Peyer's patch (tissue), 4 donors: Measurements from ENCODE around the gene CSMD2. TPM values are rescaled to one million over a fixed set of nuclear protein-coding genes. Genes with fewer than 3 reads are reported as not detected.

Experiments
- DNase-seq, 3 donors: peaks; one replicate each; pipeline ENCODE4 v3.0.0-alpha.2; 2017 to 2019
- H3K27ac ChIP-seq, 4 donors: fragments of 200-600 bp; sonication (generic); one replicate each; pipeline ENCODE4 v1.5.1; 2016 to 2019
- H3K27me3 ChIP-seq, 2 donors: fragments of 200-600 bp; sonication (generic); one replicate each; pipeline ENCODE4 v1.5.1; 2019
- H3K36me3 ChIP-seq, 3 donors: fragments of 200-600 bp; sonication (generic); one replicate each; pipeline ENCODE4 v1.5.1; 2016 to 2019
- H3K4me1 ChIP-seq, 4 donors: fragments of 200-600 bp; sonication (generic); one replicate each; pipeline ENCODE4 v1.5.1; 2016 to 2019
- H3K4me3 ChIP-seq, 4 donors: fragments of 200-600 bp; sonication (generic); 1 replicate in 3 of 4; 2 replicates in 1 of 4; pipeline ENCODE4 v1.5.1; 2016 to 2019; ENCODE audit warnings: mild to moderate bottlenecking in 1 of 4
- H3K9me3 ChIP-seq, 4 donors: fragments of 200-600 bp; sonication (generic); one replicate each; pipeline ENCODE4 v1.5.1; 2016 to 2019; ENCODE audit warnings: mild to moderate bottlenecking in 1 of 4
- POLR2A ChIP-seq, 2 donors: fragments of 450-650 bp; IDR thresholded peaks; one replicate each; pipeline ENCODE4 v1.5.1; 2017; ENCODE audit warnings: antibody characterized with exemption in 2 of 2, mild to moderate bottlenecking in 2 of 2, moderate library complexity in 2 of 2
- total RNA-seq, 4 donors: library from RNA; depleted of rRNA; stranded (reverse); fragments of >200 nt; gene quantifications; one replicate each; pipeline ENCODE4 v1.1.0, GENCODE V29; 2016
- TF ChIP-seq, protein P1 (sequence below), 6 experiments: fragments of 450-650 bp in 4 of 6; fragments of 200-600 bp in 2 of 6; sonication (generic) in 1 of 6; IDR thresholded peaks; one replicate each; pipeline ENCODE4 v1.5.1; 2017 to 2019; ENCODE audit warnings: antibody characterized with exemption in 6 of 6, mild to moderate bottlenecking in 3 of 6, moderate library complexity in 1 of 6

The CSMD2 gene
- total RNA-seq, 4 donors from 2014 or later = under 0.01 to 1.2 (median 0.70) TPM

DNA sequence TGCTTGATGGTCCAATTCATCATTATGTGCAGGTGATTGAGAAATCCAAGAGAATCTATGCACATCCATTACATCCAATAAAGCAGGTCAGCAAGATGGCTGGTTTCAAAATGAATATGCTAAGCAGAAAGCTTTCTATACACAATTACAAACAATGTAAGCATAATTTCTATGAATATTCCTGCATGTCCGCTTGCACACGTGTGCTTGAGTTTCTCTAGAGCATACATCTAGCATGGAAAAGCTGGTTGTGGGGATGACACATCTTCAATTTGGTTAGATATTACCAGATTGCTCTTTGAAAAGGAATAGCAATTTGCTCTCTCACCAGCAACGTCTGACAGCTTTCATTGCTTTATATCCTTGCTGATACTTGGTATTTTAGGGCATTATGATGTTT, 461.6 kb downstream of the CSMD2 start:
- DNase-seq = no peak
- Histone ChIP-seq H3K4me3 (no peak overlapping the region), H3K27ac (no peak overlapping the region), H3K27me3 (no peaks in the 10 kb centered on the region), H3K4me1 (no peaks in the 10 kb centered on the region), H3K36me3 (no peaks in the 10 kb centered on the region), H3K9me3 (no peaks in the 10 kb centered on the region)
- TF ChIP-seq, protein P1, sequence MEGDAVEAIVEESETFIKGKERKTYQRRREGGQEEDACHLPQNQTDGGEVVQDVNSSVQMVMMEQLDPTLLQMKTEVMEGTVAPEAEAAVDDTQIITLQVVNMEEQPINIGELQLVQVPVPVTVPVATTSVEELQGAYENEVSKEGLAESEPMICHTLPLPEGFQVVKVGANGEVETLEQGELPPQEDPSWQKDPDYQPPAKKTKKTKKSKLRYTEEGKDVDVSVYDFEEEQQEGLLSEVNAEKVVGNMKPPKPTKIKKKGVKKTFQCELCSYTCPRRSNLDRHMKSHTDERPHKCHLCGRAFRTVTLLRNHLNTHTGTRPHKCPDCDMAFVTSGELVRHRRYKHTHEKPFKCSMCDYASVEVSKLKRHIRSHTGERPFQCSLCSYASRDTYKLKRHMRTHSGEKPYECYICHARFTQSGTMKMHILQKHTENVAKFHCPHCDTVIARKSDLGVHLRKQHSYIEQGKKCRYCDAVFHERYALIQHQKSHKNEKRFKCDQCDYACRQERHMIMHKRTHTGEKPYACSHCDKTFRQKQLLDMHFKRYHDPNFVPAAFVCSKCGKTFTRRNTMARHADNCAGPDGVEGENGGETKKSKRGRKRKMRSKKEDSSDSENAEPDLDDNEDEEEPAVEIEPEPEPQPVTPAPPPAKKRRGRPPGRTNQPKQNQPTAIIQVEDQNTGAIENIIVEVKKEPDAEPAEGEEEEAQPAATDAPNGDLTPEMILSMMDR (IDR thresholded peaks at IDR 0.05) = no peak
- TF ChIP-seq POLR2A (IDR thresholded peaks at IDR 0.05) = no peak

DNA sequence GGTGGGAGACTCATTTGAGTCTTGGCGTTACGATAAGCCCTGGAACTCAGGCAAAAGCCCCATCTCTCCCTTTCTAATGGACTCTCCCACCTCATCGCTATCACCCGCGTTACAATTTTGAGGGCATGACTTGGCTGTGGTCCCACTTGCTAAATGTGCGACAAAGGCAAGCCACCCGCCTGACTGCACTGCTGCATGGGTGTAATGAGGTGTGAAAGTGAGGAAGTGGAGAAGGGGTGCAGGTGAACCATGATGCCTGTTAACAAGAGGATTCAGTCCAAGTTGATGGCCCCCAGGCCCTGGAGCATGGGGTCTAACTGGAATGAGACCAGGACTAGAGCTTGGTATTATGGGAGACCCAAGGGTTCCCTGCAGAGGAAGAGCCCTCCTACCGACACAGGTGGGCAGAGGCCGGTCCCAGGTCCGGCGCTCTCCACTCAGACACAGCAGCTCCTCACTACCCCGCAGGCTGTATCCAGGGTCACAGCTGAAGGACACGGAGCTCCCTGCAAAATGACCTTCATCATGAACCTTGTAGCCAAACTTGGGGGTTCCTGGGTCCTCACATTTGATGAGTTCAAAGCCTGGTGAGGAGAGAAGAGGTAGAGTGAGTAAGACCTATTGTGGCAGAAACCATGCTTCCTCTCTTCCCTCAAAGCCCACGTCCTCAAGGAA, 466.5 kb downstream of the CSMD2 start:
- H3K4me1 ChIP-seq = no peaks in the 10 kb centered on the region
- H3K27ac ChIP-seq = no peak overlapping the region
- H3K4me3 ChIP-seq = no peak overlapping the region
- no peaks in the 10 kb centered on the region for H3K9me3 ChIP-seq
- no peak for DNase-seq
- TF ChIP-seq, protein P1 (IDR thresholded peaks at IDR 0.05) = no peak
- no peak for TF ChIP-seq POLR2A (IDR thresholded peaks at IDR 0.05)
- no peaks in the 10 kb centered on the region for H3K27me3 ChIP-seq
- no peaks in the 10 kb centered on the region for H3K36me3 ChIP-seq

DNA sequence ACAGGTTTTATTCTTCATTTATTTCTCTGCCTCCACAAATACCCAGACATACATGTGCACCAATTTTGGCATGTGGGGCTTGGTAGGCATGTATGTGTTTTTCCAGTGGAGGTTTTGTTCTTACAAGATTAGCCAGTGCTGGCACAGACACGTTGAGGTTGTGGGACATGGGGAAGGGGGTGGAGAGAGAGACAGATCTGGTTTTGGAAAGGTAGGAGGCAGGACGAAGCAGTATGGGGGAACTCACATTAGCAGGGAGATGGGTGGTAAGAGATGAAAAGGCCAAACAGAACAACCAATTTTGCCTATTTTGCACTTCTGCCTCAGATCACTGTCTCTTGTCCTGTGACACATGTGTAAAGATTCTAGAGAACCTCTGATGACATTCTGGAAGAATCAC, 467.2 kb downstream of the CSMD2 start:
- Histone ChIP-seq H3K36me3 (no peaks in the 10 kb centered on the region), H3K27me3 (no peaks in the 10 kb centered on the region), H3K4me1 (no peaks in the 10 kb centered on the region), H3K4me3 (no peak overlapping the region), H3K27ac (no peak overlapping the region), H3K9me3 (no peaks in the 10 kb centered on the region)
- DNase-seq = no peak
- TF ChIP-seq, protein P1 (IDR thresholded peaks at IDR 0.05) = no peak
- no peak for TF ChIP-seq POLR2A (IDR thresholded peaks at IDR 0.05)

DNA sequence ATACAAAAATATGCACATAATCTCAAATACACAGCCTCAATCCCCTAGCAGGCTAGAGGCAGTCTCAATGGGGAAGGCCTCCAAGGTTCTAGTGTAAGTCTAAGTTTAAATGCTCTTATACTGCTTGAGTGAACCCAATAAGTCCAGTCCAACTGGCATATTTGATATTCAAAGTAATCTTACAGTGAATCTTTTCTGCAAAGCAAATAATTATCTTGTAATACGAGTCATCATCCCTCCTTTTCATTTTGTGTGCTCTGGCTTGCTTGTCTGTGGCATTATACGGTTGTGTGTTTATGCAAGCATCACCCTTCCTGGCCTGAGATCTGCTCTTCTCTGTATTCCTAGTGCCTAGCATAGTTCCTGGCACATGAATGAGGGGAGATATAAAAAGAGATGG, 468.1 kb downstream of the CSMD2 start:
- TF ChIP-seq, protein P1 (IDR thresholded peaks at IDR 0.05) = no peak
- no peak for TF ChIP-seq POLR2A (IDR thresholded peaks at IDR 0.05)
- Histone ChIP-seq H3K9me3 (no peaks in the 10 kb centered on the region), H3K4me1 (no peaks in the 10 kb centered on the region), H3K27ac (no peak overlapping the region), H3K36me3 (no peaks in the 10 kb centered on the region), H3K27me3 (no peaks in the 10 kb centered on the region), H3K4me3 (no peak overlapping the region)
- no peak for DNase-seq

DNA sequence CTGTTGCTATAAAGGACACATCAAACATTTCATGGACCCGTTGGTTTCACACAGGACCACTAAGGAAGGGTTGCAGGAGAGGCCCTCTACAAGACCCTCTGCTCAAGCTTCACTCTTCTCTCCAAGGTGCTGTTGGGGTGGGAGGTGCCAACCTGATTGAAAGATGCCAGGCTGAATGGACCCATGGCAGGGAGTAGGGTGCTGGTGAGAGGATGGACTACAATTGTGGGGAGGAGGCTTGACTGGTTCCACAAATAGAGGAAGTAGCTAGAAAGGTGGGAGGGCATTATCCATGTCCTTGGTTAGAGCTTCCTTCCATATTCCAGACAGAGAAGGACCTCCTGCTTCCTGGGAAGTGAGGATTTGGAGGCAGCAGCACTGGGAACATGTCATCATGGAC, 468.7 kb downstream of the CSMD2 start:
- no peaks in the 10 kb centered on the region for H3K9me3 ChIP-seq
- no peaks in the 10 kb centered on the region for H3K36me3 ChIP-seq
- no peaks in the 10 kb centered on the region for H3K4me1 ChIP-seq
- no peaks in the 10 kb centered on the region for H3K27me3 ChIP-seq
- TF ChIP-seq POLR2A (IDR thresholded peaks at IDR 0.05) = no peak
- TF ChIP-seq, protein P1 (IDR thresholded peaks at IDR 0.05) = no peak
- no peak overlapping the region for H3K27ac ChIP-seq
- no peak overlapping the region for H3K4me3 ChIP-seq
- DNase-seq = no peak
